K562 (cell line): ENCODE data around the gene GRK4. TPM values are rescaled to one million over a fixed set of nuclear protein-coding genes. Genes with fewer than 3 reads are reported as not detected.

Source experiments
- BDP1 ChIP-seq: IDR thresholded peaks from 3 replicates; pipeline ENCODE4 v1.6.1; 2011; ENCODE audit not compliant: insufficient read length, insufficient read depth
- CHCHD3 ChIP-seq: fragments of 250-450 bp; sonication (Bioruptor Pico); IDR thresholded peaks from 2 replicates; pipeline ENCODE4 v2.1.2; 2022; ENCODE audit warnings: mild to moderate bottlenecking
- E2F3 ChIP-seq: fragments of 250-450 bp; sonication (Bioruptor Pico); IDR thresholded peaks from 2 replicates; pipeline ENCODE4 v1.4.0; 2020; ENCODE audit warnings: mild to moderate bottlenecking
- EHMT2 ChIP-seq: fragments of 450-650 bp; IDR thresholded peaks from 2 replicates; pipeline ENCODE4 v1.6.1; 2018; ENCODE audit warnings: antibody characterized with exemption
- EP400 ChIP-seq: fragments of 450-650 bp; IDR thresholded peaks from 2 replicates; pipeline ENCODE4 v1.6.1; 2017; ENCODE audit warnings: antibody characterized with exemption, mild to moderate bottlenecking, moderate library complexity
- FOXJ3 ChIP-seq: sonication (generic); formaldehyde crosslinking; IDR thresholded peaks from 2 replicates; pipeline ENCODE4 v1.4.0; 2020; ENCODE audit warnings: mild to moderate bottlenecking, missing genetic modification reagents
- HDAC1 ChIP-seq, 2 experiments: fragments of 450-650 bp; IDR thresholded peaks; 2 replicates each; pipeline ENCODE4 v1.6.1; 2016 to 2017; ENCODE audit warnings: inconsistent platforms in 1 of 2, mild to moderate bottlenecking in 1 of 2, moderate library complexity in 1 of 2
- HNRNPH1 ChIP-seq: fragments of 200-400 bp; formaldehyde crosslinking; optimal IDR thresholded peaks from 2 replicates; pipeline ENCODE3; 2017; ENCODE audit warnings: low read depth, mild to moderate bottlenecking, low read length, moderate library complexity
- MBD1 ChIP-seq: fragments of 250-450 bp; sonication (Bioruptor Pico); IDR thresholded peaks from 2 replicates; pipeline ENCODE4 v1.8.0; 2022; ENCODE audit warnings: inconsistent platforms
- MED1 ChIP-seq: sonication (generic); formaldehyde crosslinking; IDR thresholded peaks from 2 replicates; pipeline ENCODE4 v1.8.1; 2023; ENCODE audit warnings: missing genetic modification reagents, borderline replicate concordance
- MEF2A ChIP-seq: IDR thresholded peaks from 2 replicates; pipeline ENCODE4 v1.6.1; 2011; ENCODE audit warnings: low read depth, mild to moderate bottlenecking, low read length, moderate library complexity; ENCODE audit not compliant: control insufficient read depth
- MYNN ChIP-seq, 2 experiments: sonication (generic); formaldehyde crosslinking in 1 of 2; IDR thresholded peaks; 2 replicates each; pipeline versions ENCODE4 v1.5.0 to v1.6.1; 2016 to 2020; ENCODE audit warnings: antibody characterized with exemption in 1 of 2, missing genetic modification reagents in 1 of 2
- NCOA1 ChIP-seq: fragments of 450-650 bp; IDR thresholded peaks from 2 replicates; pipeline ENCODE4 v1.6.1; 2016; ENCODE audit warnings: low read depth
- NEUROD1 ChIP-seq: fragments of 150-350 bp; IDR thresholded peaks from 2 replicates; pipeline ENCODE4 v1.6.1; 2014; ENCODE audit warnings: borderline replicate concordance, low read length, low read depth; ENCODE audit not compliant: partially characterized antibody
- NFE2L1 ChIP-seq: fragments of 450-650 bp; IDR thresholded peaks from 2 replicates; pipeline ENCODE4 v1.6.1; 2016; ENCODE audit warnings: missing genetic modification characterization, low read depth, mild to moderate bottlenecking, missing compliant biosample characterization, moderate library complexity, borderline replicate concordance
- PURB ChIP-seq: sonication (generic); formaldehyde crosslinking; IDR thresholded peaks from 2 replicates; pipeline ENCODE4 v1.9.0; 2021; ENCODE audit warnings: low read depth, mild to moderate bottlenecking, missing genetic modification reagents
- RCOR1 ChIP-seq, 2 experiments: IDR thresholded peaks; 2 replicates each; pipeline ENCODE4 v1.6.1; 2012; ENCODE audit warnings: low read depth in 2 of 2, low read length in 2 of 2, borderline replicate concordance in 1 of 2, improper control_type of control experiment in 1 of 2
- RHOXF2B ChIP-seq: fragments of 250-450 bp; sonication (Bioruptor Pico); conservative IDR thresholded peaks from 2 replicates; pipeline ENCODE4 v1.5.1; 2021
- RNF219 ChIP-seq: fragments of 250-450 bp; sonication (Bioruptor Pico); IDR thresholded peaks from 2 replicates; pipeline ENCODE4 v1.5.0; 2022; ENCODE audit warnings: mild to moderate bottlenecking
- SLC30A9 ChIP-seq: fragments of 250-450 bp; sonication (Bioruptor Pico); IDR thresholded peaks from 2 replicates; pipeline ENCODE4 v1.8.0; 2022; ENCODE audit warnings: mild to moderate bottlenecking, moderate library complexity
- ZNF445 ChIP-seq: fragments of 250-450 bp; sonication (Bioruptor Pico); IDR thresholded peaks from 2 replicates; pipeline ENCODE4 v1.4.0; 2020; ENCODE audit warnings: low read depth, mild to moderate bottlenecking, moderate library complexity
- polyA plus RNA-seq, 8 experiments: library from polyadenylated mRNA; depleted of rRNA in 4 of 8; stranded (reverse) in 5 of 8; unstranded in 3 of 8; fragments of >200 nt; fragmentation: Nextera tagmentation in 2 of 8; fragmentation: Illumina TruSeq in 1 of 8; extraction: Ambion mirVana in 2 of 8; extraction: Trizol in 1 of 8; gene quantifications; 2 replicates each; pipeline versions ENCODE4 v1.2.1 to v1.2.3, GENCODE V29; 2011 to 2014; ENCODE audit warnings: inconsistent platforms in 1 of 8, missing spikeins in 1 of 8
- total RNA-seq, 7 experiments: library from RNA; depleted of rRNA in 6 of 7; stranded (reverse); fragments of >200 nt in 6 of 7; fragmentation: Illumina TruSeq in 2 of 7; extraction: Trizol in 2 of 7; gene quantifications; 2 replicates each; pipeline versions ENCODE4 v1.2.1 to v1.2.3, GENCODE V29; 2011 to 2021; ENCODE audit warnings: low replicate concordance in 1 of 7
- TF ChIP-seq, protein P1 (sequence below): fragments of 250-450 bp; sonication (Bioruptor Pico); IDR thresholded peaks from 2 replicates; pipeline ENCODE4 v1.4.0; 2020
- TF ChIP-seq, protein P2 (sequence below): fragments of 450-650 bp; formaldehyde crosslinking; IDR thresholded peaks from 2 replicates; pipeline ENCODE4 v1.4.0; 2020; ENCODE audit warnings: mild to moderate bottlenecking, moderate library complexity

The GRK4 gene
- total and polyA plus RNA-seq, 9 of the 15 experiments (the other 6 are each of a cell fraction or from before 2014, with no cell fraction given): 1.1 to 4.8 (median 2.6) TPM

- no peak for TF ChIP-seq MBD1 (CRISPR knock-in tag)
- no peak for TF ChIP-seq HNRNPH1
- no peak for TF ChIP-seq EHMT2
- no peak for TF ChIP-seq FOXJ3 (CRISPR knock-in tag)
- TF ChIP-seq NEUROD1: no peak
- TF ChIP-seq ZNF445 (CRISPR knock-in tag): no peak
- no peak for TF ChIP-seq EP400
- no peak for TF ChIP-seq NFE2L1 (tag)
- TF ChIP-seq MEF2A: no peak
- no peak for TF ChIP-seq SLC30A9 (CRISPR knock-in tag)
- no peak for TF ChIP-seq RNF219 (CRISPR knock-in tag)
- no peak for TF ChIP-seq PURB (CRISPR knock-in tag)
- TF ChIP-seq NCOA1: no peak
- TF ChIP-seq BDP1: no peak
- TF ChIP-seq, protein P1, sequence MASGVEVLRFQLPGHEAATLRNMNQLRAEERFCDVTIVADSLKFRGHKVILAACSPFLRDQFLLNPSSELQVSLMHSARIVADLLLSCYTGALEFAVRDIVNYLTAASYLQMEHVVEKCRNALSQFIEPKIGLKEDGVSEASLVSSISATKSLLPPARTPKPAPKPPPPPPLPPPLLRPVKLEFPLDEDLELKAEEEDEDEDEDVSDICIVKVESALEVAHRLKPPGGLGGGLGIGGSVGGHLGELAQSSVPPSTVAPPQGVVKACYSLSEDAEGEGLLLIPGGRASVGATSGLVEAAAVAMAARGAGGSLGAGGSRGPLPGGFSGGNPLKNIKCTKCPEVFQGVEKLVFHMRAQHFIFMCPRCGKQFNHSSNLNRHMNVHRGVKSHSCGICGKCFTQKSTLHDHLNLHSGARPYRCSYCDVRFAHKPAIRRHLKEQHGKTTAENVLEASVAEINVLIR (CRISPR knock-in tag): peak; percentile 51; the same call in 1 of the 2 replicates
- 0 out of 2 replicates have a peak, but pooled peaks have one; percentile 68 for TF ChIP-seq E2F3 (CRISPR knock-in tag)
- TF ChIP-seq RCOR1 (IDR thresholded peaks at IDR 0.05; ENCODE audit: borderline replicate concordance in 1 of 2, low read depth in 2 of 2, low read length in 2 of 2): no peak
- no peak for TF ChIP-seq MED1 (CRISPR knock-in tag)
- TF ChIP-seq MYNN (IDR thresholded peaks at IDR 0.05): no peak
- no peak for TF ChIP-seq MYNN (CRISPR knock-in tag; IDR thresholded peaks at IDR 0.05)
- no peak for TF ChIP-seq RHOXF2B (CRISPR knock-in tag)
- peak in 1 of 2 experiments; percentile 84; a peak in 2 of 4 replicates for TF ChIP-seq HDAC1 (IDR thresholded peaks at IDR 0.05)
- TF ChIP-seq, protein P2, sequence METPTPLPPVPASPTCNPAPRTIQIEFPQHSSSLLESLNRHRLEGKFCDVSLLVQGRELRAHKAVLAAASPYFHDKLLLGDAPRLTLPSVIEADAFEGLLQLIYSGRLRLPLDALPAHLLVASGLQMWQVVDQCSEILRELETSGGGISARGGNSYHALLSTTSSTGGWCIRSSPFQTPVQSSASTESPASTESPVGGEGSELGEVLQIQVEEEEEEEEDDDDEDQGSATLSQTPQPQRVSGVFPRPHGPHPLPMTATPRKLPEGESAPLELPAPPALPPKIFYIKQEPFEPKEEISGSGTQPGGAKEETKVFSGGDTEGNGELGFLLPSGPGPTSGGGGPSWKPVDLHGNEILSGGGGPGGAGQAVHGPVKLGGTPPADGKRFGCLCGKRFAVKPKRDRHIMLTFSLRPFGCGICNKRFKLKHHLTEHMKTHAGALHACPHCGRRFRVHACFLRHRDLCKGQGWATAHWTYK (CRISPR knock-in tag): peak; percentile 69; the same call in 1 of the 2 replicates
- no peak for TF ChIP-seq CHCHD3
Measured at GRCh38 chr4:3074078-3074845, 110.9 kb downstream of the GRK4 start, which contains the start of the genes HTT and HTT-AS (continued).
